Effector CD8-positive, alpha-beta T cell (primary cell): ENCODE results near the gene CCDC24.

ENCODE experiments used
- DNase-seq: peaks from one replicate; lab custom pipeline; 2025; lab: John Stamatoyannopoulos, UW

The CCDC24 gene

DNA sequence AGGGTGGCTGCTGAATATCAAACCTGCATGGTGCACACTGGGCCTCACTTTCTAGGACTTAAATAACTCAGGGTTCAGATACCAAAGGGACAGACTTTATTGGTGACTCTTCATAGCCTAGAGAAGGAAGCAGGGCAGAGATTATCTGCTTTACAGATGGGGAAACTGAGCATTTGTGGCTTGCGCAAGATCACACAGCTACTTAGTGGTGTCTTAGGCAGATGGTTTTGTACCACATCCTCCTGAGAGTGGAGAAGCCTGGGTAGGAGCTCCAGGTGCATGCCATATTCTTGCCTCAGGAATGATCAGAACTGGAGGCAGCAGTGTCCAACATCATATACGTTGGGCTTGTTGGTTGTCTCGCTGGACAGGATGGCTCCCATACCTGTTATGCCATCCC is 28.4 kb upstream of the CCDC24 start:
- DNase-seq = no peak

GRCh38 chr1:43963890-43964289 is 27.5 kb upstream of the CCDC24 start:
- no peak for DNase-seq

DNA sequence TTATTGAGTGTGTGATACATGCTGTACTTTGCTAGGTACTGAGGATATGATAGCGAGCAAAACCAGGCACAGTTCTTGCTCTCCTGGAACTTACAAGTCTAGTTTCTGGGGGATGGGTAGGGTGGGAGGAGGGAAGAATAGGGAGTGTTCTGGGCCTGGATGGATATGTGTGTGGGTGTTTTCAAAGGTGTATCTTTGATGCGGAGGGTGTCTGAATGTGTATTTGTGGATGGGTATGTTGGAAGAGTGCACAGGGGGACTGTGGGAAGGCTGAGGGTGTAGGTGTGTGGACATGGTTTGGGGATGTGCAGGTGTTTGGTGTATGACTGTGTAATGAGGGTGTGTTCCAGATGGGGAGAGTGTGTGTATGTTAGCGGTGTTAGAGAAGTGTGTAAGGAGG is 26.1 kb upstream of the CCDC24 start:
- no peak for DNase-seq

DNA sequence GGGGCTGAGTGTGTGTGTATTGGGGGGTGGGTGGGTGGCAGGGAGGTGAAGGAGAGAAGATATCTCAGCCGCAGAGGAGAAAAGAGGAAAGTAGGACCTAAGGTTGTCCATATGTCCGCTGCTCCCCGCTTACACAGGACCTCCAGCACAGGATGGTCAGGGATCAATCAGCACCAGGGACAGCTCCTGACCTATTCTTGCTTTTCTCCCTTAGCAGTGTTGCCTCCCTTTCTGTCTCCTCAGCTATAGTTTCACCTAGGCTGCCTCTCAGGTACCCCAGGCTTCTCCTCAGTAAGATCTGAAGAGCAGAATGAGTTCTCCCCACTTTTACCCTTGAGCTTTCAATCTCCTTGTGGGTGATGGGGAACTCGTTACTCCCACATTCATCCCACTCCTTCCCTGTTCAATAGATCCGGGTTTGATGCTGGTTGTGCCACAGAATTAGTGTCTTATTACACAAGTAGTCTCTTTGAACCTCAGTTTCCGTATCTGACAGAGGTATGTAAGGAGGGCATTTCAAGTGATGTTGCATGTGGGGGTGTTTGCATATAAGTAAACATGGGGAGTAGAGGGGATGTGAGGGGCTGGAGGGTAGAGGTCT is 23.0 kb upstream of the CCDC24 start:
- DNase-seq = no peak

GRCh38 chr1:43969416-43969745 is 22.0 kb upstream of the CCDC24 start:
- DNase-seq = no peak

- DNase-seq = peak; percentile 91
Observed at GRCh38 chr1:43969746-43970466, 21.5 kb upstream of the CCDC24 start, which contains the start of gene DPH2. TSS of gene DPH2 (plus strand) at chr1:43970010. CDS start at chr1:43970176, 166 bp downstream.

DNA sequence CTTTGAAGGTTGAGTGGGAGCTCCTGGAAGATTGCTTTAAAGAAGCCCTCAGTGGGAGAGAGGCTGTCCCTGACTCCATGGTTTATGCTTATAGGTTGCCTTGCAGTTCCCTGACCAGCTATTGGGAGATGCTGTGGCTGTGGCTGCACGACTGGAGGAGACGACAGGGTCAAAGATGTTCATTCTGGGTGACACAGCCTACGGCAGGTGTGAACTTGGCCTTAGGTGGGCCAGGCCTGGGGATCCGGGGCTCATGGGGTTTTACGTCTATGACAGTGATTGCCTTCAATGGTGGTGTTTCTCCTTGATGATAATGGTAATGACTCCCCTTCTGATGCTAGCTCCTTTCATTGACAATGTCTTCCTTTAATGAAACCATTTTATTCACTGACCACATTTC is 20.9 kb upstream of the CCDC24 start:
- no peak for DNase-seq

- no peak for DNase-seq
Observed at GRCh38 chr1:43970911-43971310, 20.5 kb upstream of the CCDC24 start.

- DNase-seq = no peak
Observed at GRCh38 chr1:43971336-43971980, 19.9 kb upstream of the CCDC24 start.

- DNase-seq = no peak
Observed at GRCh38 chr1:43973981-43974442, 17.4 kb upstream of the CCDC24 start.

GRCh38 chr1:43974443-43975248 is 16.8 kb upstream of the CCDC24 start, which contains the start of gene ATP6V0B:
TSS of gene ATP6V0B (plus strand) at chr1:43974960. CDS start at chr1:43975041, 81 bp downstream.
- DNase-seq = peak; percentile 90

DNA sequence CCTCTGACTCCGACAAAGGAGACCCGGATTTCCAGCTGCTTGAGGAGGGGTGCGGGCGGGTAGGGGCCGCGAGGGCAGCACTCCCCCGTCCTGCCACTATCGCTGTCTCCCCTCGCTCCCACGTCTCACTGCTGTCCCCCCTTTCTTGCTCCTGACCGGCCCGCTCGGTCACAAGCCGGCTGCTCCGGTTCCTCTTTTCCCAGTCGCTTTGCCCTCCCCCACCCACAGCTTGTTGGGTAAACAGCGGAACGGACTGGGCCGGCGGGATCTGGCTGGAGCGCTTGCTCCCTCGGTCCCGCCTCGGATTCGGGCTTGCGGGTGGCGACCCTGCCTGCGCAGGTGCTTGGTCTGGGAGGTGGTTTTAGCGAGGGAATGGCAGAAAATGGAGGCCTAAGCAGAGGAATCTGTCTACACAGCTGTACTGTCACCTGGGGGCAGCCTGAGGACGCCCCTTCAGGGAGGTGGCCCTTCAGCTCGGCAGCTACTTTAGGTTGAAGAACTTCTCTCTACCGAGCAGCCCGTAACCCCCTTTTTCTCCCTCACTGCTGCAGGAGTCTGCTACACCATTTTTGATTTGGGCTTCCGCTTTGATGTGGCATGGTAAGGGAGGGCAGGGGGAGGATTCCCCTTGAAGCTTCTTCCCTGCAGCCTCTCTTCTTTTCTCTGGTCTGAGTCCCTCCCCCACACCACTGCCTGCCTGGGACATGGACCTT is 16.0 kb upstream of the CCDC24 start:
- DNase-seq = peak; percentile 40

DNA sequence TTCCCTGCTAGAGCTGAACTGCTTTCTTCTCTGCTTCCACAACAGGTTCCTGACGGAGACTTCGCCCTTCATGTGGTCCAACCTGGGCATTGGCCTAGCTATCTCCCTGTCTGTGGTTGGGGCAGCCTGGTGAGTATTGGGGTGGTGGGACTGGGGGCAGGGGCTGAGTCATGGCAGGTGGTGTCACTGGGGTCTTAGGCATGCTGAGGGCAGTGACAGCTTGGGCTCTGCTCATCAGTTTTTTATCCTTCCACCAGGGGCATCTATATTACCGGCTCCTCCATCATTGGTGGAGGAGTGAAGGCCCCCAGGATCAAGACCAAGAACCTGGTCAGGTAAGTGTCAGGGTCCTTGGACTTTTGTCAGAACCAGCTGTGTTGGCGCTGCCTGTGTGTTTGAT is 15.4 kb upstream of the CCDC24 start:
- no peak for DNase-seq

DNA sequence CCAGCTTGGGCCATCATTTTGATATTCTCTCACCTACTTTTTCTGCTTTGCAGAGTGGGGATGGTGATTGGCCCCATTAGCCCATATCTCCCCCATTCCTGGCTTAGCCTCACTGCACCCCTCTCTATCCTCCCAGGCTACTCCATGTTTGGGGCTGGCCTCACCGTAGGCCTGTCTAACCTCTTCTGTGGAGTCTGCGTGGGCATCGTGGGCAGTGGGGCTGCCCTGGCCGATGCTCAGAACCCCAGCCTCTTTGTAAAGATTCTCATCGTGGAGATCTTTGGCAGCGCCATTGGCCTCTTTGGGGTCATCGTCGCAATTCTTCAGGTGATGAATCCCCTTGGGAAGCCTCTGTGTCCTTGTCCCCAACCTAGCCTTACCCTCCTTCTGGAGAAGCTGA is 14.5 kb upstream of the CCDC24 start:
- DNase-seq = no peak

- DNase-seq = no peak
Observed at GRCh38 chr1:43977376-43978263, 13.8 kb upstream of the CCDC24 start.

GRCh38 chr1:43978264-43978550 is 13.2 kb upstream of the CCDC24 start:
- DNase-seq = no peak

DNA sequence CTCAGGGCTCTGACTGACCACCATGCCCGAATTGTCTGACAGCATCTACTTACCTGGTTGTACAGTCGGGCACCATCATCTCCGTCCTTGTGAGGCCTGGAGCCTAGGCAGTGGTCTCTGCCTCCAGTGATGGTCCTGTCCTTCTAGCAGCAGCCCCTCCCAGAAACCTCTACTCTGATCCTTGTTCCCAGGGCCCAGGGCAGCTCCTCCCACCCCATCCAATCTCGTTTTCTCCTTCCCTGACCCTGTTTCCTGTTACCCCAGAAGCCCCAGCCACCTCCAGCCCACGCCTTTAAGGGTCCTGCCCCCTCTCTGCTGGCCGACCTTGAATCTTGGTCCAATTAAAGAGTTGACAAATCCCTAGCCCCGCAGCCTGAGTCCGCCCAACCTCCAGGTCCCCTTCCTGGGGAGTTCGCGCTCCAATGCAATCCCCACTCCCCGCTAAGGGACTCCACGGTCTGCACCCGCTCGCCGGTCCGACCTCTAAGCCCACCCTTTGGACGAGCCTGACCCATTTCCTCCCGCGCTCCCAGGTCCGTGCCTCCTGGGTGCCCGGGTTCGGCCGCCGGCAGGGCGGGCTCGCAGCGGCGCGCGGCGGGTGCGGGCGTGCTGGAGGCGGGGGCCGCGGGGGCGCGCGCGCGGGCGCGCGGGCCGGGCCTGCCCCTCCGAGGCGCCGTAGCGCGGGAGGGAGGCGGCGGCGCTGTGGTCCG is 12.7 kb upstream of the CCDC24 start, which contains the start of gene B4GALT2:
Gene B4GALT2, plus strand, starts transcription at position 660 of the 710 bp plus-strand sequence. CDS start 1,951 bp downstream, outside the sequence.
- no peak for DNase-seq

DNA sequence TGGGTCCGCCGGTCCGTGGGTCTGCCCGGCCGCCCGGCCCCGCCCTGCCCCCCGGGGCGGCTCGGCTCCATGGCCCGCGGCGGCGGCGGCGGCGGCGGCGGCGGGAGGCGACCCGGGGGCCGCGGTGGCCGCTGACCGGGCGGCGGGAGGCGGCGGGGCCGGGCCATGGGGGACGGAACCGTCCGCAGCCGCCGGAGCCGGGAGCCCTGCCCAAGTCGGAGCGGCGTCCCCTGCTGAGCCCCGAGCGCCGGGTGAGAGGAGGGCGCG is 12.2 kb upstream of the CCDC24 start:
- DNase-seq = no peak

DNA sequence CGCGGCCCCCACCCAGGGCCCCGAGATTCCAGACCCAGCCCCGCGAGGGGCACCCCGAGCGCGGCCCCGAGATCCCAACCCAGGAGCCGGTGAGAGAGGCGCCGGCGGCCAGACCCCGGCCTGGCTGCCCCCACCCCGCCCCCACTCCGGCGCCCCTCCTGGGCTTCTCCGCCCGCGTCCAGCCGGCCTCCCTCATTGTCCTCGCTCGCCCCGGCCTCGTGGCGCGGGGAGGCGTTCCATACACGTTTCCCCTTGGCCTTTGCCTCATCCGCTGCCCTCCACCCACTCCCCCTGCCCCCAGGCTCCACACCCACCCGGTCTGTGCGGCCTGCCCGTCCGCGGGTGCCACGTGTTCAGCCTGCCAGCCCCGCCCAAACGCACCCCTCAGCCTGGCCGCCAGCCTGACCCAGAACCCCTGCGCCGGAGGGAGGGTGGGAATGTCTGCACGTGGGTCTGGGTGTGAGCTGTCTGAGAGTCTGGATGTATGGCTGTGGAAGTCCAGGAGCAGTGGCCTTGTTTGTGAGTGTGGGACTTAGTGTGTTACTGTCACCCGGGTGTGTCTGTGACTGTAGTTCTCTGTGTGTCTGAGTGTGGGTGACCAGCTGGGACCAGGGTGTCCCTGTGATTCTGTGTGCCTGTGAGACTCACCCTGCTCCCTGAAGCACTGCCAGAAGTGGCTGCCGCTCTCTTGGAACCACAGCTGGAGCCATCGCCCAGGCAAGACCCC is 11.7 kb upstream of the CCDC24 start:
- no peak for DNase-seq
